CD14-positive monocyte (primary cell): ENCODE results near the gene RPTOR. TPM values are rescaled to one million over a fixed set of nuclear protein-coding genes. Genes with fewer than 3 reads are reported as not detected.
"Not testable (repeated sequence)": the region's sequence is repeated elsewhere in the genome, so short reads cannot be mapped to it uniquely, and the experiment has no call there.

Experiments used
- DNase-seq, 3 donors: peaks; one replicate each; pipeline ENCODE4 v3.0.0-alpha.2; 2011 to 2022
- H2AFZ ChIP-seq: 2 replicates; pipeline ENCODE4 v1.6.0; 2012; ENCODE audit warnings: mild to moderate bottlenecking, low read depth, low read length, inconsistent platforms; ENCODE audit not compliant: insufficient read depth, poor library complexity, severe bottlenecking
- H3K27ac ChIP-seq, 2 donors: 1 replicate in 1 of 2; 2 replicates in 1 of 2; pipeline ENCODE4 v1.5.1; 2012 to 2013; ENCODE audit warnings: low read length in 2 of 2, control low read depth in 1 of 2, inconsistent platforms in 1 of 2, low read depth in 1 of 2, mild to moderate bottlenecking in 1 of 2
- H3K27me3 ChIP-seq, 2 donors: one replicate each; pipeline versions ENCODE4 v1.6.0 to v1.6.1; 2011 to 2013; ENCODE audit warnings: low read length in 2 of 2; ENCODE audit not compliant: control insufficient read depth in 2 of 2, insufficient read depth in 2 of 2
- H3K36me3 ChIP-seq, 2 donors: replicated peaks in 1 of 2; 1 replicate in 1 of 2; 2 replicates in 1 of 2; pipeline versions ENCODE4 v1.5.1 to v1.6.1; 2012 to 2013; ENCODE audit warnings: low read length in 2 of 2, control low read depth in 1 of 2, inconsistent platforms in 1 of 2, mild to moderate bottlenecking in 1 of 2; ENCODE audit not compliant: insufficient read depth in 2 of 2, control insufficient read depth in 1 of 2
- H3K4me1 ChIP-seq, 2 donors: 1 replicate in 1 of 2; 2 replicates in 1 of 2; pipeline versions ENCODE4 v1.5.1 to v1.6.1; 2012 to 2013; ENCODE audit warnings: low read length in 2 of 2, control low read depth in 1 of 2, inconsistent platforms in 1 of 2, mild to moderate bottlenecking in 1 of 2, moderate library complexity in 1 of 2; ENCODE audit not compliant: insufficient read depth in 2 of 2, control insufficient read depth in 1 of 2
- H3K4me2 ChIP-seq: replicated peaks from 2 replicates; pipeline ENCODE3; 2012; ENCODE audit warnings: low read length, moderate library complexity, mild to moderate bottlenecking; ENCODE audit not compliant: poor library complexity, severe bottlenecking; ENCODE audit errors: extremely low read depth
- H3K4me3 ChIP-seq, 3 experiments: fragments of 200-600 bp in 1 of 3; sonication (generic) in 1 of 3; replicated peaks in 1 of 3; 1 replicate in 2 of 3; 2 replicates in 1 of 3; pipeline ENCODE4 v1.5.1; 2011 to 2013; ENCODE audit warnings: low read length in 3 of 3, mild to moderate bottlenecking in 3 of 3, control low read depth in 2 of 3, low read depth in 2 of 3, inconsistent platforms in 1 of 3, moderate library complexity in 1 of 3
- H3K79me2 ChIP-seq: 2 replicates; pipeline ENCODE4 v1.6.0; 2012; ENCODE audit warnings: mild to moderate bottlenecking, control low read depth, inconsistent platforms, low read length, moderate library complexity; ENCODE audit not compliant: insufficient read depth
- H3K9ac ChIP-seq: 2 replicates; pipeline ENCODE4 v1.6.0; 2017; ENCODE audit warnings: low read length, mild to moderate bottlenecking; ENCODE audit not compliant: insufficient read depth, poor library complexity, severe bottlenecking
- H3K9me3 ChIP-seq, 2 donors: replicated peaks in 1 of 2; 1 replicate in 1 of 2; 2 replicates in 1 of 2; pipeline versions ENCODE4 v1.5.1 to v1.6.1; 2012 to 2013; ENCODE audit warnings: low read length in 2 of 2, control low read depth in 1 of 2; ENCODE audit not compliant: control insufficient read depth in 1 of 2, insufficient read depth in 1 of 2
- H4K20me1 ChIP-seq: 2 replicates; pipeline ENCODE4 v1.6.0; 2012; ENCODE audit warnings: mild to moderate bottlenecking, low read length, control low read depth, moderate library complexity; ENCODE audit not compliant: insufficient read depth
- H3K27ac Mint-ChIP-seq, 7 donors: one replicate each; pipeline ENCODE4 v1.8.0; 2020; ENCODE audit warnings: mild to moderate bottlenecking in 7 of 7, mixed read lengths in 7 of 7, moderate library complexity in 6 of 7, inconsistent platforms in 2 of 7
- H3K27me3 Mint-ChIP-seq, 3 donors: one replicate each; pipeline ENCODE4 v1.8.0; 2021 to 2022; ENCODE audit warnings: low read depth in 3 of 3, mild to moderate bottlenecking in 3 of 3, mixed read lengths in 3 of 3, moderate library complexity in 3 of 3, inconsistent platforms in 1 of 3
- H3K36me3 Mint-ChIP-seq, 2 donors: one replicate each; pipeline ENCODE4 v1.8.0; 2020; ENCODE audit warnings: mixed read lengths in 2 of 2, inconsistent platforms in 1 of 2, mild to moderate bottlenecking in 1 of 2
- H3K4me1 Mint-ChIP-seq: one replicate; pipeline ENCODE4 v1.8.0; 2020; ENCODE audit warnings: mild to moderate bottlenecking, mixed read lengths
- H3K4me3 Mint-ChIP-seq, 2 donors: one replicate each; pipeline ENCODE4 v1.8.0; 2020; ENCODE audit warnings: mild to moderate bottlenecking in 2 of 2, mixed read lengths in 2 of 2, moderate library complexity in 1 of 2
- H3K9me3 Mint-ChIP-seq, 7 donors: one replicate each; pipeline ENCODE4 v1.8.0; 2020 to 2022; ENCODE audit warnings: mixed read lengths in 7 of 7, mild to moderate bottlenecking in 6 of 7, moderate library complexity in 6 of 7, inconsistent platforms in 2 of 7
- WGBS: methylation state at CpG from one replicate; pipeline ENCODE4 v1.1.5; 2013; ENCODE audit warnings: missing lambda C conversion rate; ENCODE audit not compliant: insufficient coverage; 5-methylcytosine and 5-hydroxymethylcytosine counted together
- intact Hi-C, 2 donors: fragments of 100-400 bp; cut with micrococcal nuclease; formaldehyde crosslinking; loops; one replicate each; pipeline versions ENCODE4 v1.15.0 to v1.15.1; 2023
- polyA plus RNA-seq, 3 donors: library from polyadenylated mRNA; depleted of rRNA in 1 of 3; unstranded in 2 of 3; stranded (reverse) in 1 of 3; fragments of 300-500 nt in 2 of 3; fragments of >200 nt in 1 of 3; fragmentation: Illumina TruSeq in 2 of 3; gene quantifications; 1 replicate in 2 of 3; 2 replicates in 1 of 3; pipeline ENCODE4 v1.2.3, GENCODE V29; 2012 to 2021
- TF ChIP-seq, protein P1 (sequence below): fragments of 200-600 bp; IDR thresholded peaks from one replicate; pipeline ENCODE4 v1.8.0; 2022; ENCODE audit warnings: antibody characterized with exemption, mild to moderate bottlenecking

Gene RPTOR
- polyA plus RNA-seq, 3 donors, result 1.1 to 8.7 (median 2.6) TPM

DNA sequence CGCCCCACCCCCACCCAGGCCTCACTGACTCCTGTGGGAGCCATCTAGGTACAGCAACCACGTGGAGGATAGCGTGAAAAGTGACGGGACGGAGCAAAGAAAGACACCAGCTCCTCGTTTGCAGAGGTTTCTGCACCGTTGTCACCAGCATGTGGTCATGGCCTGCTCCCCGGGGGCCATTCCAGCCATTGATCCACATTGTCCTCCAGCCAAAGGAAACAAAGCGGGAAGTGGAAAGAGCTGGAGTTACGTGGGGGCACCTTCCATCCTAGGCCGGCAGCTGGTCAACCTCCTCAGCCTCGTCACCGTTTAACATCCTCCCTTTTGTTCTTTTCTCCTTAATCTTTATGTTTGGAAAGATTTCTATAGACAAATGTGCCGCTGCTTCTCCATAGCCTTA, 153.7 kb downstream of the RPTOR start:
- Histone ChIP-seq H3K9me3 (no peaks in the 10 kb centered on the region), H3K79me2 (peaks cover 17% of the 10 kb centered on the region), H4K20me1 (peaks cover 65% of the 10 kb centered on the region), H3K4me2 (no peak overlapping the region), H3K4me3 (no peak overlapping the region), H2AFZ (no peak overlapping the region), H3K27ac (no peak overlapping the region), H3K36me3 (no peaks in the 10 kb centered on the region), H3K27me3 (no peaks in the 10 kb centered on the region), H3K4me1 (peaks cover 0 to 6% of the 10 kb centered on the region in 2 donors), H3K9ac (no peak overlapping the region)
- peaks cover 7% of the 10 kb centered on the region for H3K4me1 Mint-ChIP-seq
- no peak overlapping the region for H3K27ac Mint-ChIP-seq
- WGBS, result 95% methylated on average over 9 of the region's 14 CpGs
- no peaks in the 10 kb centered on the region for H3K36me3 Mint-ChIP-seq
- no peak for DNase-seq
- peaks cover 0 to 7% (median 1%) of the 10 kb centered on the region in 7 donors for H3K9me3 Mint-ChIP-seq
- no peak overlapping the region for H3K4me3 Mint-ChIP-seq
- TF ChIP-seq, protein P1, sequence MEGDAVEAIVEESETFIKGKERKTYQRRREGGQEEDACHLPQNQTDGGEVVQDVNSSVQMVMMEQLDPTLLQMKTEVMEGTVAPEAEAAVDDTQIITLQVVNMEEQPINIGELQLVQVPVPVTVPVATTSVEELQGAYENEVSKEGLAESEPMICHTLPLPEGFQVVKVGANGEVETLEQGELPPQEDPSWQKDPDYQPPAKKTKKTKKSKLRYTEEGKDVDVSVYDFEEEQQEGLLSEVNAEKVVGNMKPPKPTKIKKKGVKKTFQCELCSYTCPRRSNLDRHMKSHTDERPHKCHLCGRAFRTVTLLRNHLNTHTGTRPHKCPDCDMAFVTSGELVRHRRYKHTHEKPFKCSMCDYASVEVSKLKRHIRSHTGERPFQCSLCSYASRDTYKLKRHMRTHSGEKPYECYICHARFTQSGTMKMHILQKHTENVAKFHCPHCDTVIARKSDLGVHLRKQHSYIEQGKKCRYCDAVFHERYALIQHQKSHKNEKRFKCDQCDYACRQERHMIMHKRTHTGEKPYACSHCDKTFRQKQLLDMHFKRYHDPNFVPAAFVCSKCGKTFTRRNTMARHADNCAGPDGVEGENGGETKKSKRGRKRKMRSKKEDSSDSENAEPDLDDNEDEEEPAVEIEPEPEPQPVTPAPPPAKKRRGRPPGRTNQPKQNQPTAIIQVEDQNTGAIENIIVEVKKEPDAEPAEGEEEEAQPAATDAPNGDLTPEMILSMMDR, result no peak
- H3K27me3 Mint-ChIP-seq, result peaks cover 0 to 4% (median 1%) of the 10 kb centered on the region in 3 donors
- intact Hi-C loops, result no loop called here

GRCh38 chr17:80699205-80699604, 154.6 kb downstream of the RPTOR start:
- H3K79me2 ChIP-seq, H3K27ac Mint-ChIP-seq, H3K4me3 ChIP-seq, H3K9me3 Mint-ChIP-seq, intact Hi-C loops, H3K27ac ChIP-seq, H3K9ac ChIP-seq, H3K9me3 ChIP-seq, H3K27me3 Mint-ChIP-seq, H3K36me3 ChIP-seq, DNase-seq, H2AFZ ChIP-seq, H3K4me3 Mint-ChIP-seq, H3K27me3 ChIP-seq, H3K4me2 ChIP-seq, H3K36me3 Mint-ChIP-seq: not testable (repeated sequence)
- peaks cover 13% of the 10 kb centered on the region for H3K4me1 Mint-ChIP-seq
- Histone ChIP-seq H3K4me1 (peaks cover under 1 to 12% of the 10 kb centered on the region in 2 donors), H4K20me1 (peaks cover 65% of the 10 kb centered on the region)
- WGBS, result 100% methylated on average over 3 of the region's 3 CpGs
